GM21576 (cell line): ENCODE measurements around the gene PLTP.
A peak's percentile ranks its signal among the peaks of the same experiment; 100 is the strongest.

Experiments
- ATAC-seq: cut with Tn5 transposase; IDR thresholded peaks from one replicate; pipeline ENCODE4 v1.9.1; 2021; ENCODE audit warnings: mild to moderate bottlenecking, moderate library complexity; ENCODE audit not compliant: unreplicated experiment

PLTP gene

DNA sequence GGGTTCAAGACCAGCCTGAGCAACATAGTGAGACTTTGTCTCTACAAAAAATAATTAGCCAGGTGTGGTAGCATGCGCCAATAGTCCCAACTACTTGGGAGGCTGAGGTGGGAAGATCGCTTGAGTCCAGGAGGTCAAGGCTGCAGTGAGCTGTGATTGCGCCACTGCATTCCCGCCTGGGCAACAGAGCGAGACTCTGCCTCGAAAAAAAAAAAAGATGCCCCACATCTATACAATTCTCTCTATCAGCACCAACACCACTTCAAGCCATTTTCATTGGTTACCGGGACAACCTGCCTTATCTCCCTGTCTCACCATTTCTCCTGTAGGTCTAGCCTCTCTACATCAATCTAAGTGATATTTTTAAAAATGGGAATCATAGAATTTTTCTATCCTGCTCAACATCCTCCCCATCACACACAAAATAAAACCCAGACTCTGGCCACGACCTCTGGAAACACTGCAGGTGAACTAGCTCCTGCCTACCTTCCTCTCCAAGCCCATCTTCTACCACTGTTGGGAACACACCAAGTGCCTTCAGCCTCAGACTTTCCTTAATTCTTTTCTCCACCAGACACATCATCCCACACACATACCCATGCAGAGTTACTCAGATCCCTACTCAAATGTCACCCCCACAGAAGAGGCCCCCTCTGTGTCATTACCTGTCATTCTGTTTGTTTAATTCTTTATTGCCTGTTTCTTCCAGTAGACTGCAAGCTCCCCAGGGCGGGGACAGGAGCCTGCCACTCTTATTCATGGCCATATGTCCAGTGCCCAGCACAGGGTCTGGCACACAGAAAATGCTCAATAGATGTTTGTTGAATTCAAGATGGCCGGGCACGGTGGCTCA, 9.6 kb upstream of the PLTP start:
- no peak for ATAC-seq

DNA sequence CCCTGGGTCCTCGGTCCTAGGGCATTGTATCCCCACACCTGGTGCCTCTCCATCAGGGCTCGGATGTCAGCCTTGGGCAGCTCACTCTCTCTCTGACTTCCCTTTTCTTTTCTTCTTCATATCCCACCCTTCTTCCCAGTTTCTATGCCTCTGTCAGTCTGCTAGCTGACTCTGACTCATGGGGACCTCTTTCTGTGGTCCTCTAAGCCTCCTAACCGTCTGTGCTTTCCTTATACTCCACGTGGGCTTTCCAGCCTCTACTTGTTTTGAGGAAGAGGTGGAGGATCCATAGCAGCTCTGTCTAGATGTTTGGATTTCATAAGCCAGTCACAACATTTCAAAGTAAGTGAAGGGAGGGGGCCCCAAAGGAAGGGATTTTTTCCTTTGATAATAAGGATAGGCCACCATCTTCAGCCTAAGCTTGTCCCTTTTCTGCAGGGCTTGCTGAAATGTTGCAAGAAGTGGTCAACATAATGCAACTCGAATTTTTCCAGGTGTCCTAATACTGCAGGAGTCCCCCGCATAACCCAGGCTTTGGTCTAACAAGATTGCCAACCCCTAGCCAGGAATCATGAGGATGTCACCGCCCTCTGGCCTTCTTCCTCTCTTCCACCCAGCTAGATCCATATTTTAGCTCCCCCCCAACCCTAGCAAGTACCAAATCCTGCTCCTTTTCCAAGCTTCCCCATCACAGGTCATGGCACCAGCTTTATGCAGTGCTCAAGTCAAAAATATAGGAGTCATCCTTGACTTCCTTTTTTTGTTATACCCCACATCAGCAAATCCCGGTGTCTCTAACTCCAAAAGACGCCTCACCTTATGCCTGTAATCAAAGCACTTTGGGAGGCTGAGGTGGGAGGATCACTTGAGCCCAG, 8.7 kb upstream of the PLTP start:
- ATAC-seq, result no peak

DNA sequence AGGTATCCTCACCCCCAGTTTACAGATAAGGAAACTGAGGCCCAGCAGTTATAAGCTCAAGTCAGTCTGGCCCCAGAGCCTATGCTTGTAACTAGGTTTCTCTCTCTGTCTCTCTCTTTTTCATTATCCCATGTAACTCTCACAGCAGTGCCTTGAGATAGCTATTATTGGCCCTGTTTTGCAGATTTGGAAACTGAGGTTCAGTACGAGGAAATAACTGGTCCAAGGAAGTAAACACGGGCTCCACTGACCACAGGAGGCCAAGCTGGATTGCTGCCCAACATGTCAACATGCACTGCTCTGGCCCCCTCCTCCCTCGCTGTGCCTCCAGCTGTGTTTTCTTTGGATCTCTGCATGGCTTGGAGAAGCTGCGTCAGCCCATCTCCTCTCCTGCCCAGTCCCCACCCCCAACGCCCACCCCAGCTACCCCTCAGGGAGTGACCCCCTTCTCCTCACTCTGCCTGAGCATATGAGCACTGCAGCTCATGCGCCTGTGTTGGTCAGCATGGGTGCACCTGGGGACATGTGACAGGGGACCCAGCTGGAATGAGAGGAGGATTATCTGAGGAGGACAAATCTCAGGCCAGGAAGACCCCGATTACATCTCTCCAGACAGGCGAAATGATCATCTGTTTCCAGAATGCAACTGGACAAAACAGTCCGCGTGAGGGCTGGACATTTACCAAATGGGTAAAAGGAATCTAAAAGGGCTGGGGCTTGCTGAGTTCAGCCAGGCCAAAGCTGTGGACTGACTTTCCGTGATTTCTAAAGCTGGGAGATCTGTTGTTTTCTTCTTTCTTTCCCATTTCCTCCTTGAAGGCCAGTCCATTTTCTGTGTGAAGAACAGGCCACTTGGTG, 7.8 kb upstream of the PLTP start:
- ATAC-seq, result no peak

DNA sequence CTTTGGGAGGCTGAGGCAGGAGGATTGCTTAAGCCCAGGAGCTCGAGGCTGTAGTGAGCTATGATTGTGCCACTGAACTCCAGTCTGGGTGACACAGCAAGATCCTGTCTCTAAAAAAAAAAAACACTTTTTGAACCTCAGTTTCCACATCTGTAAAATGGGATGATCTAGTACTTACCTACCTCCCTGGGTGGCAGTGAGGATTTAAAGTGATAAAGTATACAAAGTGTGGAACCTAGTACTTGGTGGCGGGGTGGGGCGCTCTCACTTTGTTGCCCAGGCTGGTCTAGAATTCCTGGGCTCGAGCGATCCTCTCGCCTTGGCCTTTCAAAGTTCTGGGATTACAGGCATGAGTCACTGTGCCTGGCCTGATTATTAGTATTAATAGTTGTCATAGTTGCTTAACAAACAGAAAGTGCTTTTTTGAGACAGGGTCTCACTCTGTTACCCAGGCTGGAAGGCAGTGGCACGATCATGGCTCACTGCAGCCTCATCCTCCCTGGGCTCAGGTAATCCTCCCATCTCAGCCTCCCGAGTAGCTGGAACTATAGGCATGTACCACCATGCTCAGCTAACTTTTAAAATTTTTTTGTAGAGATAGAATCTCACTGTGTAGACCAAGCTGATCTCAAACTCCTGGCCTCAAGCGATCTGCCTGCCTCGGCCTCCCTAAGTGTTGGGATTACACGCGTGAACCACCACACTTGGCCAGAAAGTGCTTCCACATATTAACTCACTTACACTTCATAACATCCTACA, 7.0 kb upstream of the PLTP start:
- no peak for ATAC-seq

DNA sequence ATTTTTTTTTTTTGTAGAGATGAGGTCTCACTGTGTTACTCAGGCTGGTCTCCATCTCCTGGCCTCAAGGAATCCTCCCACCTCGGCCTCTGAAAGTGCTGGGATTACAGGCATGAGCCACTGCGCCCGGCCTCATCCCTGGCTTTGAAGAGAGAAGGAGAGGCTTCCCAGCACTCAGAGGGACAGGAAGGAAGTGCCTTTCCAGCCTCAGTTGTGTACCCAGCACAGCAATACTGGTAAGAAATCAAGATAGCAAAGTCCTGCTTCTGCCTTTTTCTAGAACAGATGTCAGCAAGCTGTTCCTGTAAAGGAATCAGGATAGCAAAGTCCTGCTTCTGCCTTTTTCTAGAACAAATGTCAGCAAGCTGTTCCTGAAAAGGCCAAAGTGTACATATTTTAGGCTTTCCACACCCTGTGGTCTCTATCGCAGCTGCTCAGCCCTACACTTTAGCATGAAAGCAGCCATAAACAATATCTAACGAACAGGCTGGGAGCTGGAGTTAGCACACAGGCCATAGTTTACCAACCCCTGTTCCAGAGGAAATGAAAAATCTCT, 6.3 kb upstream of the PLTP start:
- no peak for ATAC-seq

DNA sequence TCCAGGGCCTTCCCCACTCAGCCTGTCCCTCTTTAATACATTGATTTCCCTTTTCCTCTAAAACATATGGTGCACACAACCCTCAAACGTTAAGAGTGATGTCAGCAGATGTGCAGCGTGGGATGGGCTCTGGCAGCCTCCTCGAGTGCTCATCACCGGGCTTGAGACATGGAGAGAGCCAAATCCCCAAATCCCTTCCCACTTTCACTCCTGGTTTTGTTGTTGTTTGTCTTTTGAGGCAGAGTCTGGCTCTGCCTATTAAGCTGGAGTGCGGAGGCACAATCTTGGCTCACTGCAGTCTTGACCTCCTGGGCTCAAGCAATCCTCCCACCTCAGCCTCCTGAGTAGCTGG, 5.8 kb upstream of the PLTP start:
- ATAC-seq, result no peak

DNA sequence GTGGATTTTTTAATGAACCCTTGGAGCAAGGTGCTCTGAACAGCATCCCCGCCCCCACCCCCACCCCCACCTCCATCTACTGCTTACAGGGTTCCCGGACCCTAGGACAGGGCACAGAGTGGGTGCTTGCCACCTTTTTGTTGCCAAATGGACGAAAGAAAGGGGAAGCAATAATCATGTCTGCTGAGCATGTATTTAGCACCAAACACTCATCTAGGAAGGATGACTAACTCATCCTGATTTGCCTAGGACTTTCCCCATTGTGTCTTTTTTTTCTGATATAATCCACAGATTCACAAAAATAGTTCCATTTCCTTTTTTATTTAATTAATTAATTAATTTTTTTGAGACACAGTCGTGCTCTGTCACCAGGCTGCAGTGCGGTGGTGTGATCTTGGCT, 1.2 kb upstream of the PLTP start:
- no peak for ATAC-seq

DNA sequence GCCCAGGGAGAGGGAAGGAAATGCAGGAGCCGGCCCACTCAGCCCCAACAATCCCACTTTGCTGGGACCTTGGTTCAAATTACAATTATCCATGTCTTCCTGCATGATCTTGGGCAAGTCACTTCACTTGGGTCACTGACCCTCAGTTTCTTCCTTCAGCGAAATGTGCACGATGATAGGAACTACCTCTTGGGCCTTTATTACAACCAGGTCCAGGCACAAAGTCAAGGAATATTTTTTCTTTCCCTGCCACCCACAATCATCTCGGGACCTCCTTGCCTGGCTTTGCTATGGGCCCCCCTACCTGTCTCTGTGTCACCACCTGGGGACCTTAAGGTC, 358 bp upstream of the PLTP start:
- ATAC-seq, result no peak

DNA sequence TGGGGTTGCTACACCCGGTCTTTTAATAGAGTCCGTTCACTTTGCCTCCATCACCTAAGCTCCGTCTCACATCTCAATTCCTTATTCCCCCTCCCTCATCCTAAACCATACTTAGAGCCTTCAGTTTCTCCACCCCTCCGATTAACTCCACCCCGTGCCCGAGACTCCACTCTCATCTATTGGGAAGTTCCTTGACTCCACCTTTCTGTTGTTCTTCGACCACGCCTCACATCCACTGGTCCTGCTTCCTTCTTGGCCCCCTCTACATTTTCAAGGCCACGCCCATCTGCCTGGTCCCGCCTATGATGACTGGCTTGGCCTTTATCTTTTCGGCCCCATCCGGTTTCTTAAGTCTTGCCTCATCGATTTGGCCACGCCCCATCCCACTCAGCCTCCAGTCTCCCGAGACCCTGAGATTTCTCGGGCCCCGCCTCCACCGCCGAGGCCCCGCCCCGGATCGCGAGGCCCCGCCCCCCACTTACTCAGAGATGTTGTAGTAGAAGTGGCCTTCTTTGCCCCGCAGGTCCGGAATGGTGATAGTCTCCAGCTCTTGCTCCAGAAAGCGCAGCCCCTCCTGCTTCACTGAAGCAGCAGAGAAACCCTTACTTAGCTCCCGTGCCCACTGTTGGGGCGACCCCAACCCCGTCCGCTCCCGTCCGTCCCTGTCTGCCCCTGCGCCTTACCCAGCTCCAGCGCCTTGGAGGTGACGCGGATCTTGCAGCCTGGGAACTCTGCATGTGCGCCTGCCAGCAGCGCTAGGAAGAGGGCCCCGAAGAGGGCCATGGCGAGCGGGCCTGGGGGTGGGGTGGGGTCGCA, 1.1 kb downstream of the PLTP start:
- peak; percentile 91 for ATAC-seq

DNA sequence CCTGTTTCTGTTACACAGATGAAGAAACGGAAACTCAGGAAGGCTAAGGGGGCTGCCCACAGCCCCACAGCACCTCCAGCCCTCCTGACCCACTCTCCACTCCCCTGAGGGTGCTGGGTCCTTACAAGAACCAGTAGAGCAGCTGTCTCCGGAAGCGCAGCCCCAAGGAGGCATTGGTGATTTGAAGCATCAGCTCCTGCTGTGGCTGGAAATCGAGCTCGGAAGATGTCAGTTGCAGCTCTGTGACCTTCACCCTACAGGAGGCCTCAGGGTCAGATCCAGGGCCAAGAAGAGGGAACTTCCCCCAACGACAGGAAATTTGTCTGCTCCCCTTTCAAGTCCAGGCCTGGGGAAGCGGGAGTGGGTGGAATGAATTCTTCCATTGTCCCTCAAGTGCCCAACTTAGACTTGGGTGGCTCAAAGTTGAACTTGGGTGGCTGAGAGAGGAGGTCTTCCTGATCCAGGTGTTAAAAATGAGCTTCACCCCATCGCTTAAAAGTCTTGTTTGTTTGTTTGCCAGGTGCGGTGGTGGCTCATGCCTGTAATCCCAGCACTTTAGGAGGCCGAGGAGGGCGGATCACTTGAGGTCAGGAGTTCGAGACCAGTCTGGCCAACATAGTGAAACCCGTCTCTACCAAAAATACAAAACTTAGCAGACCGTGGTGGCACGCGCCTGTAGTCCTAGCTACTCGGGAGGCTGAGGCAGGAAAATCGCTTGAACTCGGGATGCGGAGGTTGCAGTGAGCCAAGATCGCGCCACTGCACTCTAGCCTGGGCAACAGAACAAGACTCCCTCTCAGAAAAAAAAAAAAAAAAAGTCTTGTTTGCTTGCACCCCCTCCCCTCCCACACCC, 1.9 kb downstream of the PLTP start:
- ATAC-seq, result no peak

DNA sequence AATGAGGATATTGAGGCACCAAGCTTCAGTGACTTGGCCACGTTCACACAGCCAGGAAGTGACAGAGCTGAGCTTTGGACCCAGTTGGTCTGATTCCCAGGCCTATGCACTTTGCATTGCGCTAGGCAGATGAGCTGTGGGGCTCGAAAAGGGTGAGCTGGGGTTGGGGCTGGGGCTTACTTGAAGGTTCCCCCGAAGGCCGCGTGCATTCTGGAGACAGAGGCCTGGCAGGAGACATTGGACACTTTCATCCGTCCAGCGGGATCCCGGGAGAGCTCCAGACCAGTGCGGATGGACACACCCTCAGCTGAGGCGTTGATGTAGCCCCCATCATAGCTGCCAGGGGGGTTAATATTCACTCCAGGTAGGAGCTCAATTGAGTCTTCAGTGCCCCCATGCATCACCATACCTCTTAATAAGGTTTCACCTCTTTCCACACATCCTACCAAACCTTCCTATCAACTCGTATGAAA, 2.6 kb downstream of the PLTP start:
- no peak for ATAC-seq

DNA sequence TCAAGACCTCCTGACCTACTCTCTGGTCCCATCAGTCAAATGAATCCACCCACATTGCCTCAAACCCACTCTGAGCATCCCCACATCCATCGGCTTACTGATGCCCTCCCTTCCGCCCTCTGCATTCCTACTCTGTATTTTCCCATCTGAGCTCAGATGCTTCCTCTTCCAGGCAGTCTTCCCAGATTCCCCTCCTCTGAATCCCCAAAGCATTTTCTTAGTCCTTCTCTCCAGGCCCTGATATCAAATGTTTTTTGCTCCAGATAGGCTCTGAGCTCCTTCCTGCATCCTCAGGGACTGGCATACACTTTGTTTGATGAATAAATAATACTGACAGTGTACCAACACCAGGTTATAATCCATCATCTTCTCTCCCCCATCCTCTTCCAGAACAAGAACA, 3.9 kb downstream of the PLTP start:
- no peak for ATAC-seq

DNA sequence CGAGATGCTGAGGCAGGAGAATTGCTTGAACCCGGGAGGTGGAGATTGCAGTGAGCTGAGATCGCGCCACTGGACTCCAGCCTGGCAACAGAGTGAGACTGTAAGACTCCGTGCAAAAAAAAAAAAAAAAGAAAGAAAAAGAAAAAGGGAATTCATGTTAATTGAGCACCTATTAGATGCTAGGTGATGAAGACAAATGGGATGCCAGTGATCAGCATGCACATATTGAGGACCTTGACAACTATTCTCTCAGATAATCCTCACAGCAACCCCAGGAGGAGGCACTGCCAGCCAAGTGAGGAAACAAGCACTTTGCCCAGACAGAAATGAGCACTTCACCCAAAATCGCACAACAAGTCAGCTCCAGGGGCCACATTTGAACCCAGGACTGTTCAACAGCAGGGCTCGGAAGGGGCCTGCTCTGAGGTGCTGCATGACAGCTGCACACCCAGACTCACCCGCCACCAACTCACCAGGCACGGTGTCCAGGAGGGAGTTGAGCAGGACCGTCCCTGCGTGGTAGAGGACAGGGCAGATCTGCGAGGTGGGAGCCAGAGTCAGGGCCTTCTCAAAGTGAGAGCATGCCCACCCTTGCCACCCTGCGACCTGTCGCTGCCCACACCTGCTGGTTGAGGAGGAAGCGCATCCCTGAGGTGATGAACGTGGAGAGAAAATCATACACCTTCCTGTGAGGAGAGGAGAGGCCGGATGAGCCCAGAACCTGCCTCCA, 4.6 kb downstream of the PLTP start:
- no peak for ATAC-seq

DNA sequence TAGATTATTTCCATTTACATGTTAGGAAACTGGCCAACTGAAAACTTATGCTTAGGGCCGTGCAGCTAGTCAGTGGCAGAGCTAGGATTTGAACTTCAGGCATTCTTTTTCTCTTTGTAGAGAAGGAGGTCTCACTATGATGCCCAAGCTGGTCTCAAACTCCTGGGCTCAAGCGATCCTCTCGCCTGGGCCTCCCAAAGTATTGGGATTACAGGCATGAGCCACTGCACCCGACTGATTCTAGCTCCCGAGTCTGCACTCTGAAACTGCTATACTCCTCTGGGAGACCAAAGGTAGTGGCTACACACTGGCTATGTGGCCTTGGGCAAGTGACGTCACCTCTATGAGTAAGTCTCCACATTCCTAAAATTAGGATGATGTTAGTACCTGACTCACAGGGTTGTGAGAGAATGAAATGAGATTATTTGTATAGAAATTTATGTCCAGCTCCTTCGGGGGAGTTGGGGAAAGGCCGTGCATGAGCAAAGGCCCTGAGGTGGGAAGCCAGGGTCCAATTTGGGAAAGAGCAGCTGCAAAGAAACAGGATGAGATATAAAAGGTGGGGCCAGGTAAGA, 6.4 kb downstream of the PLTP start:
- no peak for ATAC-seq

DNA sequence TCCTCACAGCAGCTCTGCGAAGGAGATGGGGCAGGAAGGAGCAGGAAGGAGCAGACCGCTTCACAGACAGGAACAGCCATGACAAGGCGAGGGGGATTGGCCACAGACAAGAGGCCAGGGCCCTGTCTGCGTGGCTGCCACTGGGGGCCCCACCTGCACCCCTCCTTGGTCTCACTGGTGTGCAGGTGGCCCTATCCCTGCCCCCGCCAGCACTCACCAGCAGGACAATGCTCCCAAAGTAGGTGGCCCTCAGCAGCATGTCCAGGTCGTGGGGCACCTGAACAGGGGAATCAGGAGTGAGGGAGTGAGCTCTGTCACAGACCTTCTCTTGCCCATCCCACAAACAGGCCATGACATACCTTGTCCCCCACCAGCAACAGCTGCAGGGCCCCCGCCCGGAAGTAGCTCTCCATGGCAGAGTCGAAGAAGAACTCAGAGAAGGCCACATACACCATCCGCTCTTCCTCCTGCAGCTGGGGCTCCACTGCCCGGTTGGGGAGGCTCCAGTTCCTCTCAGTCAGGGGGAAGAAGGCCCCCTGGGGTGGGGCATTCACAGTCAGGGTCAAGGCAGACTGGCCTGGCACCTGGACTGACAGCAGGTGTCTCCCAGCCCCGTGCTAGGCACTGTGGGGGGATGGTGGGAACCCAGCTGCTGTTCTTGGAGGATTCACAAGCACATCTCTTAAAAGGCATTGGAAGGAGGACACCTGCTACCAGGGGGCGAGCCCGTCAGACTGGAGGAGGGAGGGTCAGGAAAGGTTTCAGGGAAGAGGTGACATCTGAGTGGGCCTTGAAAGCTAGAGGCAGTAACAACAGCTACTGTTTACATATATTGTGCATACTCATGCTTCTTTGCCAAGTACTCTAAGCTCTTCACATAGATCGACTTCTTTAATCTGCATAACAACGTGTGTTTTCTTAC, 7.1 kb downstream of the PLTP start:
- no peak for ATAC-seq

DNA sequence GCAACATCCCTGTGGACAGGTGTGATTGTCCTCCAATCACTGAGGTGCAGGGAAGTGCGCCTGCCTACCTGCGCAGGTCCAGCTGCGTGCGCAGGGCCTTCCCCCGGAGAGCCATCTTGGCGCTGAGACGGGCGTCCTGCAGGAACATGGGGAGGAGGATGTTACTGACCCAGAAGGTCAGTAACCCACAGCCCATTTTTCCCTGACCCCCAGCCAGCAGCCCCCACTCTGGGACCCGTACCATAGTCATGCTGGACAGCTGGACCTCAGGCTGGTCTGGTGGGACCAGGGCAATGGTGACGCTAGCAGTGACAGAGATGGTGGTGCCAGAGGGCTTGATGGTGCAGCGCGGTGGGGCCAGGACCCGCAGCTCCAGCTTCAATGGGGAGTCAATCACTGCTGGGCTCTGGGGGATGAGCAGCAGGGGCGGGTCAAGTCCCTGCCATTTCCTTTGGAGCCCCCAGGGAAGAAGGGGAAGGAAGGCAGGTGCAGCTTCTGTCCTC, 9.7 kb downstream of the PLTP start:
- no peak for ATAC-seq
